ENCODE data around the gene TC2N.
A peak's percentile ranks its signal among the peaks of the same experiment; 100 is the strongest.

The TC2N gene

GRCh38 chr14:91888641-91889476 lies 21.5 kb upstream of the TC2N start:
- H3K27ac ChIP-seq = peak overlapping the region; percentile 26; the same call in 1 of the 2 replicates
- TF ChIP-seq CTCF (conservative IDR thresholded peaks at IDR 0.05) = no peak

GRCh38 chr14:91886961-91887360 lies 19.6 kb upstream of the TC2N start:
- no peak for TF ChIP-seq CTCF (conservative IDR thresholded peaks at IDR 0.05)
- no peak overlapping the region for H3K27ac ChIP-seq

GRCh38 chr14:91885839-91886238 lies 18.5 kb upstream of the TC2N start:
- no peak overlapping the region for H3K27ac ChIP-seq
- TF ChIP-seq CTCF (conservative IDR thresholded peaks at IDR 0.05) = no peak

GRCh38 chr14:91885113-91885712 lies 17.9 kb upstream of the TC2N start:
- no peak overlapping the region for H3K27ac ChIP-seq
- no peak for TF ChIP-seq CTCF (conservative IDR thresholded peaks at IDR 0.05)

- TF ChIP-seq CTCF (conservative IDR thresholded peaks at IDR 0.05) = no peak
- no peak overlapping the region for H3K27ac ChIP-seq
Observed at GRCh38 chr14:91884664-91885063, 17.3 kb upstream of the TC2N start.

GRCh38 chr14:91883753-91884152 lies 16.4 kb upstream of the TC2N start:
- TF ChIP-seq CTCF (conservative IDR thresholded peaks at IDR 0.05) = no peak
- no peak overlapping the region for H3K27ac ChIP-seq

- no peak for TF ChIP-seq CTCF (conservative IDR thresholded peaks at IDR 0.05)
- no peak overlapping the region for H3K27ac ChIP-seq
Observed at GRCh38 chr14:91882776-91883175, 15.4 kb upstream of the TC2N start.

Data from VCaP (cell line).